ENCODE measurements around the gene GNAT1.
"Not testable (repeated sequence)": the region's sequence is repeated elsewhere in the genome, so short reads cannot be mapped to it uniquely, and the experiment has no call there.

The GNAT1 gene

GRCh38 chr3:50242851-50243542 lies 51.6 kb downstream of the GNAT1 start:
- no peak for FAIRE-seq

GRCh38 chr3:50243543-50243895 lies 52.1 kb downstream of the GNAT1 start:
- FAIRE-seq: no peak

DNA sequence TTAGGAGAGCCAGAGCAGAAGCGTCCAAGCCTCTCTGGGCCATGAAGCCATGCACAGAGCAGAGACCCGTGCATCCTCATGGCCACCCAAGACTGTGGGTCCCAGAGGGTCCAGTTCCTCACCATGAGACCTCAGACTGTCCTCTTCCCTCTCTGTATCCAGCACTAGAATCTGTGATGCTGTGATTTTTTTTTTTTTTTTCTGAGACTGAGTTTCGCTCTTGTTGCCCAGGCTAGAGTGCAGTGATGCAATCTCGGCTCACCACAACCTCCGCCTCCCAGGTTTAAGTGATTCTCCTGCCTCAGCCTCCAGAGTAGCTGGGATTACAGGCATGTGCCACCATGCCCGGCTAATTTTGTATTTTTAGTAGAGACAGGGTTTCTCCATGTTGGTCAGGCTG lies 53.4 kb downstream of the GNAT1 start:
- FAIRE-seq: not testable (repeated sequence)

- FAIRE-seq: no peak
Measured at GRCh38 chr3:50245251-50245745, 53.9 kb downstream of the GNAT1 start.

DNA sequence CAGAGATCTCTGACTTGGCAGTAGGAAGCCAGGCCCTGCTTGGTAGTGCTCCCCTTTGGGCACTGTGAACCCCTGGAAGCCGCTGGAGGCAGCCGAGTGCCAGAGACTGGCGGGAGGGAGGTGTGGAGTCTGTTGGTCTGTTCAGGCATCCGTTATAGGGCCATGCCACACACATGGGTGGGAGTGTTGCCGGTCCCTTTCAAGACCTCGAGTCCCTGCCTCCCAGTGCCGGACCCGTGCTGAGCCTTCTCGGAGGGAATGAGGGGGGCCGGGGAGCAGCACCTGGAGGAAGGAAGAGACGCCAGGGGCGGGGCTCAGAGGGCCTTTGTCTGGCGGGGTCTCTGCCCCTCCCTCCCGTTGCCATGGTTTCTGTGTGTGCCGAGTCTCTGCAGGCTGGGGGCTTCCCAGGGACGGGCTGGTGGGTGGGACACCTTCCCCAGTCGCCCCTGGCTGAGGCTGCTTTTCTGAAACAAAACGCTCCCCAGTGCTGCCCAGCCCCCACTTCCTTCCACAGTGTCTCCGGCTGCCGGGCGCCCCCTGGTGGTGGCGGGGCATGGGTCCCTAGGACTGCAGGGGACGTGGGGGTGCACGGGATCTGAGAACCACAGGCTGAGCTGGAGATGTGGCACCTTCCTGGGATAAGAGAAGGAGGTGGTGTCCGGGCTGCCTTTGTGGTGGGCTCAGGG lies 54.6 kb downstream of the GNAT1 start:
- FAIRE-seq: no peak

- no peak for FAIRE-seq
Measured at GRCh38 chr3:50246517-50246954, 55.1 kb downstream of the GNAT1 start.

Measured in colon (tissue), 2 donors.